Psoas muscle (tissue), 8 donors: ENCODE measurements around the gene MAN1A1. TPM values are rescaled to one million over a fixed set of nuclear protein-coding genes. Genes with fewer than 3 reads are reported as not detected.

ENCODE experiments used
- ATAC-seq, 4 donors: fragments of 200-7000 bp; cut with Tn5 transposase; one replicate each; pipeline ENCODE4 v1.9.1; 2020; ENCODE audit warnings: moderate library complexity in 3 of 4, mild to moderate bottlenecking in 2 of 4
- DNase-seq, 2 donors: peaks; one replicate each; pipeline ENCODE4 v3.0.0-alpha.2; 2020
- H3K27ac ChIP-seq: fragments of 200-600 bp; one replicate; pipeline ENCODE4 v1.8.0; 2022
- H3K27me3 ChIP-seq, 3 donors: fragments of 200-600 bp in 1 of 3; one replicate each; pipeline versions ENCODE4 v1.6.1 to v1.8.0; 2013 to 2022; ENCODE audit warnings: low read length in 2 of 3, mild to moderate bottlenecking in 2 of 3, moderate library complexity in 1 of 3; ENCODE audit not compliant: insufficient read depth in 3 of 3
- H3K36me3 ChIP-seq, 2 donors: fragments of 200-600 bp in 1 of 2; one replicate each; pipeline versions ENCODE4 v1.6.1 to v1.8.0; 2013 to 2022; ENCODE audit warnings: low read depth in 1 of 2, mild to moderate bottlenecking in 1 of 2, moderate library complexity in 1 of 2; ENCODE audit not compliant: insufficient read depth in 1 of 2
- H3K4me1 ChIP-seq: fragments of 200-600 bp; one replicate; pipeline ENCODE4 v1.8.0; 2022
- H3K4me3 ChIP-seq: fragments of 200-600 bp; one replicate; pipeline ENCODE4 v1.8.0; 2022; ENCODE audit warnings: mild to moderate bottlenecking
- H3K9me3 ChIP-seq: fragments of 200-600 bp; one replicate; pipeline ENCODE4 v1.8.0; 2022
- WGBS, 3 donors: extraction: QIAGEN DNeasy Blood & Tissue Kit; methylation state at CpG; one replicate each; pipeline versions ENCODE4 v1.1.6 to v1.1.7; 2013; 5-methylcytosine and 5-hydroxymethylcytosine counted together
- intact Hi-C, 2 donors: fragments of 100-400 bp; cut with DNase I; formaldehyde crosslinking; loops; one replicate each; pipeline versions ENCODE4 v1.11.0 to v1.14.2; 2022
- polyA plus RNA-seq, 3 donors: library from polyadenylated mRNA; stranded (reverse); fragments of 200-250 nt; gene quantifications; one replicate each; pipeline ENCODE4 v1.2.3, GENCODE V29; 2013
- total RNA-seq, 4 donors: library from RNA; stranded (reverse); fragmentation: NEBNext Ultra II Directional in 2 of 4; extraction: Animal tissue kit (Norgen Biotek cat#: 25700) in 2 of 4; gene quantifications; one replicate each; pipeline versions ENCODE4 v1.2.1 to v1.2.4, GENCODE V29; 2021 to 2023
- TF ChIP-seq, protein P1 (sequence below): fragments of 200-600 bp; IDR thresholded peaks from one replicate; pipeline ENCODE4 v1.8.0; 2022; ENCODE audit warnings: antibody characterized with exemption
- donor health status: healthy with polysubstance abuse.
- donor health status: DM: no; HTN: no; CAD: no; lungs with moderate emphysema.
- donor health status: Bipolar disorder and iron deficiency.
- donor health status: healthy.
- donor health status: DM: yes; HTN: yes; CAD: no.
- donor health status: DM: no; HTN: no; CAD: no.
- donor health status: DM: no; HTN: no; CAD: no.
- donor health status: DM: yes; HTN: yes; CAD: no.

The MAN1A1 gene
- total and polyA plus RNA-seq, 7 donors: 3.7 to 14.6 (median 6.2) TPM

GRCh38 chr6:119237177-119237715 lies 112.3 kb downstream of the MAN1A1 start:
- Histone ChIP-seq H3K27me3 (no peaks in the 10 kb centered on the region), H3K27ac (no peak overlapping the region), H3K9me3 (no peaks in the 10 kb centered on the region), H3K36me3 (no peaks in the 10 kb centered on the region), H3K4me3 (no peak overlapping the region), H3K4me1 (no peaks in the 10 kb centered on the region)
- DNase-seq (no peak), ATAC-seq (no peak)
- intact Hi-C loops: no loop called here
- TF ChIP-seq, protein P1, sequence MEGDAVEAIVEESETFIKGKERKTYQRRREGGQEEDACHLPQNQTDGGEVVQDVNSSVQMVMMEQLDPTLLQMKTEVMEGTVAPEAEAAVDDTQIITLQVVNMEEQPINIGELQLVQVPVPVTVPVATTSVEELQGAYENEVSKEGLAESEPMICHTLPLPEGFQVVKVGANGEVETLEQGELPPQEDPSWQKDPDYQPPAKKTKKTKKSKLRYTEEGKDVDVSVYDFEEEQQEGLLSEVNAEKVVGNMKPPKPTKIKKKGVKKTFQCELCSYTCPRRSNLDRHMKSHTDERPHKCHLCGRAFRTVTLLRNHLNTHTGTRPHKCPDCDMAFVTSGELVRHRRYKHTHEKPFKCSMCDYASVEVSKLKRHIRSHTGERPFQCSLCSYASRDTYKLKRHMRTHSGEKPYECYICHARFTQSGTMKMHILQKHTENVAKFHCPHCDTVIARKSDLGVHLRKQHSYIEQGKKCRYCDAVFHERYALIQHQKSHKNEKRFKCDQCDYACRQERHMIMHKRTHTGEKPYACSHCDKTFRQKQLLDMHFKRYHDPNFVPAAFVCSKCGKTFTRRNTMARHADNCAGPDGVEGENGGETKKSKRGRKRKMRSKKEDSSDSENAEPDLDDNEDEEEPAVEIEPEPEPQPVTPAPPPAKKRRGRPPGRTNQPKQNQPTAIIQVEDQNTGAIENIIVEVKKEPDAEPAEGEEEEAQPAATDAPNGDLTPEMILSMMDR: no peak
- WGBS, 3 donors: 82 to 90% (median 83%) methylated on average over 7 of the region's 7 CpGs

- Histone ChIP-seq H3K27ac (no peak overlapping the region), H3K4me1 (no peaks in the 10 kb centered on the region), H3K27me3 (no peaks in the 10 kb centered on the region), H3K36me3 (no peaks in the 10 kb centered on the region), H3K4me3 (no peak overlapping the region), H3K9me3 (no peaks in the 10 kb centered on the region)
- 90 to 91% (median 91%) methylated on average over 4 of the region's 4 CpGs for WGBS, 3 donors
- TF ChIP-seq, protein P1: no peak
- intact Hi-C loops: no loop called here
- DNase-seq (no peak), ATAC-seq (no peak)
These were observed 114.6 kb downstream of the MAN1A1 start for GRCh38 chr6:119234941-119235340.

DNA sequence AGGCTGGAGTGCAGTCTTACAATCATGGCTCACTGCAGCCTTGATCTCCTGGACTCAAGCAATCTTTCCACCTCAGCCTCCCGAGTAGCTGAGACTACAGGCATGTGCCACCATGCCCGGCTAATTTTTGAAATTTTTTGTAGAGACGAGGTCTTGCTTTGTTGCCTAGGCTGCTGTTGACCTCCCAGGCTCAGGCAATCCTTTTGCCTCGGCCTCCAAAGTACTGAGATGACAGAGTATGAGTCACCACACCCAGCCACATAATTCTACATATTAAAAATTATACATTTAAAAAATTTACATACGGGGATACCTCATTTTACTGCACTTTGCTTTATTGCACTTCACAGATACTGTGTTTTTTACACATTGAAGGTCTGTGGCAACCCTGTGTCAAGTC lies 115.1 kb downstream of the MAN1A1 start:
- Histone ChIP-seq H3K4me3 (no peak overlapping the region), H3K4me1 (no peaks in the 10 kb centered on the region), H3K27ac (no peak overlapping the region), H3K27me3 (no peaks in the 10 kb centered on the region), H3K36me3 (no peaks in the 10 kb centered on the region), H3K9me3 (no peaks in the 10 kb centered on the region)
- TF ChIP-seq, protein P1: no peak
- intact Hi-C loops: no loop called here
- ATAC-seq (no peak), DNase-seq (no peak)
- WGBS, 3 donors: 85 to 92% (median 89%) methylated on average over 5 of the region's 5 CpGs

GRCh38 chr6:119233312-119233984 lies 116.1 kb downstream of the MAN1A1 start:
- no peaks in the 10 kb centered on the region for H3K36me3 ChIP-seq
- WGBS, 3 donors: 97 to 98% (median 98%) methylated on average over 2 of the region's 2 CpGs
- no peaks in the 10 kb centered on the region for H3K9me3 ChIP-seq
- no peaks in the 10 kb centered on the region for H3K4me1 ChIP-seq
- no peak for ATAC-seq
- DNase-seq: no peak
- no peak overlapping the region for H3K4me3 ChIP-seq
- H3K27ac ChIP-seq: no peak overlapping the region
- TF ChIP-seq, protein P1: no peak
- H3K27me3 ChIP-seq: no peaks in the 10 kb centered on the region
- intact Hi-C loops: no loop called here

DNA sequence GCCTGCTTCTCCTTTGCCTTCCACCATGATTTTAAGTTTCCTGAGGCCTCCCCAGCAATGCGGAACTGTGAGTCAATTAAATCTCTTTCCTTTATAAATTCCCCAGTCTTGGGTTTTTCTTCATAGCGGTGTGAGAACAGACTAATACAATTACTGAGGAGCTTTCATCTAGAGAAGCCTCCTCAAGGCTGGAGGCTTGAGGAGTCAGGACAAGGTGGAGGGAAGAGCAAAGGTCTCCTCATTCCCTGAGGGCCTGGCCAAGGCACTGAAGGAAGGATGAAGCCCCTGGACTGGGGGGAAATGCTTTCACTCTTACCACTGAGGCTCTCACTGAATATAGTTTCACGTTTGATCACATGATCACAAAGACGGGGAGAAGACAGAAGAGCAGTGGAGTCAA lies 118.2 kb downstream of the MAN1A1 start:
- no peaks in the 10 kb centered on the region for H3K36me3 ChIP-seq
- 87 to 89% (median 87%) methylated on average over 4 of the region's 4 CpGs for WGBS, 3 donors
- no peak for ATAC-seq
- no peaks in the 10 kb centered on the region for H3K9me3 ChIP-seq
- H3K27ac ChIP-seq: no peak overlapping the region
- no peaks in the 10 kb centered on the region for H3K4me1 ChIP-seq
- intact Hi-C loops: no loop called here
- DNase-seq: no peak
- H3K4me3 ChIP-seq: no peak overlapping the region
- no peaks in the 10 kb centered on the region for H3K27me3 ChIP-seq
- TF ChIP-seq, protein P1: no peak
